ENCODE measurements around the gene TAF4.
"Not testable (repeated sequence)": the region's sequence is repeated elsewhere in the genome, so short reads cannot be mapped to it uniquely, and the experiment has no call there.

The TAF4 gene, protein sequence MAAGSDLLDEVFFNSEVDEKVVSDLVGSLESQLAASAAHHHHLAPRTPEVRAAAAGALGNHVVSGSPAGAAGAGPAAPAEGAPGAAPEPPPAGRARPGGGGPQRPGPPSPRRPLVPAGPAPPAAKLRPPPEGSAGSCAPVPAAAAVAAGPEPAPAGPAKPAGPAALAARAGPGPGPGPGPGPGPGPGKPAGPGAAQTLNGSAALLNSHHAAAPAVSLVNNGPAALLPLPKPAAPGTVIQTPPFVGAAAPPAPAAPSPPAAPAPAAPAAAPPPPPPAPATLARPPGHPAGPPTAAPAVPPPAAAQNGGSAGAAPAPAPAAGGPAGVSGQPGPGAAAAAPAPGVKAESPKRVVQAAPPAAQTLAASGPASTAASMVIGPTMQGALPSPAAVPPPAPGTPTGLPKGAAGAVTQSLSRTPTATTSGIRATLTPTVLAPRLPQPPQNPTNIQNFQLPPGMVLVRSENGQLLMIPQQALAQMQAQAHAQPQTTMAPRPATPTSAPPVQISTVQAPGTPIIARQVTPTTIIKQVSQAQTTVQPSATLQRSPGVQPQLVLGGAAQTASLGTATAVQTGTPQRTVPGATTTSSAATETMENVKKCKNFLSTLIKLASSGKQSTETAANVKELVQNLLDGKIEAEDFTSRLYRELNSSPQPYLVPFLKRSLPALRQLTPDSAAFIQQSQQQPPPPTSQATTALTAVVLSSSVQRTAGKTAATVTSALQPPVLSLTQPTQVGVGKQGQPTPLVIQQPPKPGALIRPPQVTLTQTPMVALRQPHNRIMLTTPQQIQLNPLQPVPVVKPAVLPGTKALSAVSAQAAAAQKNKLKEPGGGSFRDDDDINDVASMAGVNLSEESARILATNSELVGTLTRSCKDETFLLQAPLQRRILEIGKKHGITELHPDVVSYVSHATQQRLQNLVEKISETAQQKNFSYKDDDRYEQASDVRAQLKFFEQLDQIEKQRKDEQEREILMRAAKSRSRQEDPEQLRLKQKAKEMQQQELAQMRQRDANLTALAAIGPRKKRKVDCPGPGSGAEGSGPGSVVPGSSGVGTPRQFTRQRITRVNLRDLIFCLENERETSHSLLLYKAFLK

DNA sequence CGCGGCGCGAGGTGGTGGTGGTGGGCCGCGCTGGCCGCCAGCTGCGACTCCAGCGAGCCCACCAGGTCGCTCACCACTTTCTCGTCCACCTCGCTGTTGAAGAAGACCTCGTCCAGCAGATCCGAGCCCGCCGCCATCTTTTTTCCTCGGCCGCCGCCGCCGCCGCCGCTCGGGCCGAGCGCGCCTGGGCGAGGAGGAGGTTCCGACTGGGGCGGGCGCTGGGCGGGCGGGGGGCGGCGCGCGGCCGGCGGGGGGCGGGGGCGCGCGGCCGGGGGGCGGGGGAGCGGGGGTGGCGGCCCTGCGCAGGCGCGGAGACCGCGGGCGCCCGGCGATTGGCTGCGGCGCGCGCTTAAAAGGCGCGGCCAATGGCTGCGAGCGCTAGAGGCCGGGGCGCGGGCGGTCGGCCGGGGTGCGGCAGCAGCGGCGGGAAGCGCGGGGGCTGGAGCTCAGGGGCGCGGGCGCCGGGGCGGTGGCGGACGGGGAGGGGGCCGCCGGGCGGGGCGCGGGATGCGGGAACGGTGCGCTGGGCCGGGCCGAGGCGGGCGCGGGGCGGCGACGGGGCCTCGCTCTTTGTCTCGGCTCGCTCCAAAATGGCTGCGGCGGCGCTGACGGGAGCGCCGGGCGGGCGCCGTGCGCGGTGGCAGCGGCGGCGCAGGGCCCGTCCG is at the start of gene TAF4:
TSS of gene TAF4 (minus strand) at position 208 of the 665 bp plus-strand sequence. CDS start at position 137, 71 bp downstream.
- peak; percentile 64 to 68 for DNase-seq (ENCODE audit: low read depth in 2 of 2)

GRCh38 chr20:62114894-62115293 is 49.2 kb upstream of the TAF4 start:
- DNase-seq (ENCODE audit: low read depth in 2 of 2): no peak

GRCh38 chr20:62112368-62112767 is 46.7 kb upstream of the TAF4 start:
- DNase-seq (ENCODE audit: low read depth in 2 of 2): no peak

DNA sequence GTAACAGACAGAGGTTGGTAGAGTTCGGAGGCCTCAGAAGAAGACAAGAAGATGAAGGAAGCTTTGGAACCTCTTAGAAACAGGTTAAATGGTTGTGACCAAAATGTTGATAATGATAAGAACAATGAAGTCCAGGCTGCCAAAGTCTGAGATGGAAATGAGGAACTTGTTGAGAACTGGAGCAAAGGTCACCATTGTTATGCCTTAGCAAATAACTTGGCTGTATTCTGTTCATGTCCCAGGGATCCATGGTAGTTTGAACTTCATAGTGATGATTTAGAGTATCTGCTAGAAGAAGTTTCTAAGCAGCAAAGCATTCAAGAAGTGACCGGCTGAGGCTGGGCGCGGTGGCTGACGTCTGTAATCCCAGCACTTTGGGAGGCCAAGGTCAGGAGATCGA is 45.5 kb upstream of the TAF4 start:
- DNase-seq (ENCODE audit: low read depth in 2 of 2): no peak

DNA sequence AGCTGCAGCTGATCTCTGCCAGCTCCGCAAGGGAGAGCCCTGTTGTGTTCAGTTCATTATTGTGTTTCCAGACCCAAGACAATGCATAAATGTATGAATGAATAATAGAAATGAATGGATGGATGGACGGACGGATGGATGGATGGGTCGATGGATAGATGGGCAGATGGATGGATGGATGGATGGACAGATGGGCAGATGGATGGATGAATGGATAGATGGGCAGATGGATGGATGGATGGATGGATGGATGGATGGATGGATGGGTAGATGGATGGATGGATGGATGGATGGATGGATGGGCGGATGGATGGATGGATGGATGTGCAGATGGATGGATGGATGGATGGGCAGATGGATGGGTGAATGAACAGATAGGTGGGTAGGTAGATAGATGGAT is 39.9 kb upstream of the TAF4 start:
- no peak for DNase-seq (ENCODE audit: low read depth in 2 of 2)

DNA sequence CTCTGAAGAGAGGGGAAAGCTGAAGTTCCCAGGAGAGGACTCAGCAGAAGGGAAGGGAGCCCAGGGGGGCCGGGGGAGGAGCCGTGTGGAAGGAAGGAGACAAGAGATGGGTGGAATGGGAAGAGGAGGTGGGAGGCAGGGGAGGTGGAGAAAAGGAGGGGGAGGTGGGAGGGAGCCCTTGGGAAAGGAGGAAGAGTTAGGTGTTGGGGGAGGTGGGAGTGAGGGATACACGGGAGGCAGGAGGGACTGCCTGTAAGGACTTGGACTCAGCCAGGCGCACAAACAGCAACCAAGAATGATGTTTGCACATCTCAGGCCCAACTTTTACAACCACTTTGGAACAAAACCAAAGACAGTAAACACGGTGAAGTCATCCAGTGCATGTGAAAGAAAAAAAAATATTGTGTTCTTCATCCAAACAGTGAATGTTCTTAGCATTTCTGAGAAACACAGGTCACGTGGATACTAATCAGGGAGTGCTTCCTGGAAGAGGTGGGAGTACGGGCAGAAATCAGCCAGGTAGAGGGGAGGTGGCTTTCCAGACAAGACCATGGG is 39.2 kb upstream of the TAF4 start:
- DNase-seq (ENCODE audit: low read depth in 2 of 2): no peak

- no peak for DNase-seq (ENCODE audit: low read depth in 2 of 2)
Observed at GRCh38 chr20:62104234-62104789, 38.6 kb upstream of the TAF4 start.

DNA sequence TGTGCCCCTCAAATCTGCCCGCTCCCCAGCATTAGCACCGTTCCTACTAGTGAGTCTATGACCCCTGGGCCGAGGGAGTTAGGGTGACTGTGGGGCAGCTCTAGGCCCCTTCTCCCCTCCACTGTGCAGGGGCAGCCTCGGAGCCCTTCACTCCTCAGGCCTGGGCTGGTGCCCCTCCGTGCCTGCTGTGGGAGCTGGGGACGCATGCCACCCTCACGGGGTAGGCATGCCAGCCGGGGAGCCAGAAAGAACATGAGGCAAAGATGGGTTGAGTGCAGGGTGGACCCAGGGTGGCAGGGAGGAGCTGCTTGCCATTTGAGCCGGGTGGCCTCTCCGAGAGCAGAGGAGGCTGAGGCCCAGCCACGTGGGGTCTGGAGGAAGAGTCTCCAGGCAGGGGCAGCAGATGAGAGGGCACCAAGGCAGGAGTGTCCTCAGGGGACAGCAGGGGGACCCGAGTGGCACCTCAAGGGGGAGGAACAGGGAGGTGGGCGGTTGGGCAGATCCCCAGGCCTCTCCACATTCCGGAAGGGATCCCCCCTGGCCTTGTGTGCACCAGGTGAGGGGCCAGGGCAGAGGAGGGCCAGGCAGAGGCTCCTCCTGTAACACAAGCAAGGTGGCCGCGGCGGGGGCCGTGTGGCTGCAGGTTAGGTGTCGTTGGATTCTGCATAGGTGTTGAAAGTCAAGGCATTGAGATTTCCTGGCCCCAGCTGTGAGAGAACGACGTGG is 38.0 kb upstream of the TAF4 start:
- DNase-seq (ENCODE audit: low read depth in 2 of 2): no peak

GRCh38 chr20:62101078-62101477 is 35.4 kb upstream of the TAF4 start:
- no peak for DNase-seq (ENCODE audit: low read depth in 2 of 2)

GRCh38 chr20:62097881-62098407 is 32.3 kb upstream of the TAF4 start:
- DNase-seq (ENCODE audit: low read depth in 2 of 2): no peak

- no peak for DNase-seq (ENCODE audit: low read depth in 2 of 2)
Observed at GRCh38 chr20:62096421-62097380, 31.0 kb upstream of the TAF4 start.

- DNase-seq (ENCODE audit: low read depth in 2 of 2): no peak
Observed at GRCh38 chr20:62089393-62089792, 23.7 kb upstream of the TAF4 start.

GRCh38 chr20:62088258-62089127 is 22.8 kb upstream of the TAF4 start:
- no peak for DNase-seq (ENCODE audit: low read depth in 2 of 2)

DNA sequence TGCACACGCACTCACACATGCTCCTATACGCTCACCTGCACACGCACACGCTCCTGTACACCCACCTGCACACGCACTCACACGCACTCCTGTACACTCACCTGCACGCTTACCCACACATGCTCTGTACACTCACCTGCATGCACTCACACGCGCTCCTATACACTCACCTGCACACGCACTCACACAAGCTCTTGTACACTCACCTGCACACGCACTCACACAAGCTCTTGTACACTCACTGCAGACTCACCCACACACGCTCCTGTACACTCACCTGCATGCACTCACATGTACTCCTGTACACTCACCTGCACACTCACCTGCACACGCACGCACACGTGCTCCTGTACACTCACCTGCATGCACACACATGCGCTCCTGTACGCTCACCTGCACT is 22.0 kb upstream of the TAF4 start:
- DNase-seq (ENCODE audit: low read depth in 2 of 2): no peak

- no peak for DNase-seq (ENCODE audit: low read depth in 2 of 2)
Observed at GRCh38 chr20:62087227-62087626, 21.5 kb upstream of the TAF4 start.

- no peak for DNase-seq (ENCODE audit: low read depth in 2 of 2)
Observed at GRCh38 chr20:62085206-62085605, 19.5 kb upstream of the TAF4 start.

GRCh38 chr20:62084224-62084623 is 18.5 kb upstream of the TAF4 start:
- DNase-seq (ENCODE audit: low read depth in 2 of 2): not testable (repeated sequence)

DNA sequence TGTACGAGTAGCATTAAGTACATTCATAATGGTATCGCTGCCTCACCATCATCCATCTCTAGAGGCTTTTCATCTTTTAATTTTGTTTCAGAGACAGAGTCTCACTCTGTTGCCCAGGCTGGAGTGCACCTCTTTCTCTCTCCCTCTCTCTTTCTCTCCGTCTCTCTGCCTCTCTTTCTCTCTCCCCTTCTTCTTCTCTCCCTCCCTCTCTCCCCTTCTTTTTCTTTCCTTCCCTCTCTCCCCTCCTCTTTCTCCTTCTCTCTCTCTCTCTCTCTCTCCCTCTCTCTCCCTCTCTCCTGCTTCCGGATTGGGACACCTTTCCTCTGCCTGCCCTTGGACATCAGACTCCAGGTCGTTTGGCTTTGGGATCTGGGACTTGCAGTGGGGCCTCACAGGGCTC is 17.6 kb upstream of the TAF4 start:
- DNase-seq (ENCODE audit: low read depth in 2 of 2): no peak

All from stimulated activated CD8-positive, alpha-beta memory T cell treated with anti-CD3 and anti-CD28 coated beads, Interleukin-2, amount 100 ng/mL, for 48 hours (primary cell).